IMR-90 (cell line): Measurements from ENCODE around the gene SNAPC2. TPM values are rescaled to one million over a fixed set of nuclear protein-coding genes. Genes with fewer than 3 reads are reported as not detected.

ENCODE experiments used
- ATAC-seq: fragments of 200-7000 bp; cut with Tn5 transposase; 2 replicates; pipeline ENCODE4 v1.9.1; 2020; ENCODE audit warnings: low read depth, mild to moderate bottlenecking, moderate library complexity
- BruUV-seq: library from RNA; stranded (reverse); fragments of 400-500 nt; replicated peaks from 2 replicates; lab custom pipeline; 2021; lab: Mats Ljungman, UMichigan
- CTCF ChIA-PET: fragments of 300-600 bp; formaldehyde crosslinking; extraction: SDS; loops from one replicate; lab custom pipeline; 2021; ENCODE audit warnings: antibody characterized with exemption; lab: Yijun Ruan, JAX
- POLR2A ChIA-PET: fragments of 300-600 bp; sonication (Branson Sonifier 250); formaldehyde crosslinking; loops from one replicate; lab custom pipeline; 2022; ENCODE audit warnings: antibody characterized with exemption; ENCODE audit not compliant: unreplicated experiment; lab: Charles Lee
- DNase-seq: peaks from one replicate; pipeline ENCODE4 v3.0.0; 2013
- H2AFZ ChIP-seq: replicated peaks from 2 replicates; pipeline ENCODE3; 2013; ENCODE audit warnings: low read length, mild to moderate bottlenecking; ENCODE audit not compliant: poor library complexity
- H2AK5ac ChIP-seq: 2 replicates; pipeline ENCODE4 v1.6.1; 2013; ENCODE audit warnings: low read depth, low read length, inconsistent platforms
- H2AK9ac ChIP-seq: replicated peaks from 2 replicates; pipeline ENCODE3; 2013; ENCODE audit warnings: mild to moderate bottlenecking, low read depth, low read length, moderate library complexity; ENCODE audit not compliant: poor library complexity
- H2BK120ac ChIP-seq: 2 replicates; pipeline ENCODE4 v1.6.1; 2013; ENCODE audit warnings: low read depth, low read length, inconsistent platforms
- H2BK15ac ChIP-seq: 3 replicates; pipeline ENCODE4 v1.6.1; 2013; ENCODE audit warnings: low read depth, low read length, inconsistent platforms
- H2BK20ac ChIP-seq: 2 replicates; pipeline ENCODE4 v1.6.1; 2013; ENCODE audit warnings: low read depth, mild to moderate bottlenecking, inconsistent platforms, low read length, moderate library complexity
- H2BK5ac ChIP-seq: 2 replicates; pipeline ENCODE4 v1.6.1; 2013; ENCODE audit warnings: mild to moderate bottlenecking, low read depth, low read length, inconsistent platforms; ENCODE audit not compliant: poor library complexity, severe bottlenecking
- H3K14ac ChIP-seq: replicated peaks from 2 replicates; pipeline ENCODE4 v1.6.1; 2013; ENCODE audit warnings: low read depth, low read length, inconsistent platforms
- H3K18ac ChIP-seq: 2 replicates; pipeline ENCODE4 v1.6.1; 2013; ENCODE audit warnings: low read depth, low read length, control low read depth
- H3K23ac ChIP-seq: 2 replicates; pipeline ENCODE4 v1.6.1; 2013; ENCODE audit warnings: low read depth, low read length, inconsistent platforms
- H3K27ac ChIP-seq: 2 replicates; pipeline ENCODE4 v1.5.1; 2013; ENCODE audit warnings: mild to moderate bottlenecking, control low read depth, low read length; ENCODE audit not compliant: insufficient read depth
- H3K27me3 ChIP-seq: 2 replicates; pipeline ENCODE4 v1.6.1; 2013; ENCODE audit warnings: low read length; ENCODE audit not compliant: control insufficient read depth, insufficient read depth
- H3K36me3 ChIP-seq: 2 replicates; pipeline ENCODE4 v1.6.1; 2013; ENCODE audit warnings: low read length, mixed read lengths; ENCODE audit not compliant: control insufficient read depth, insufficient read depth
- H3K4ac ChIP-seq: 2 replicates; pipeline ENCODE4 v1.6.1; 2013; ENCODE audit warnings: low read depth, low read length, inconsistent platforms
- H3K4me1 ChIP-seq: 2 replicates; pipeline ENCODE4 v1.6.1; 2013; ENCODE audit warnings: low read length, mixed read lengths; ENCODE audit not compliant: control insufficient read depth, insufficient read depth
- H3K4me2 ChIP-seq: 2 replicates; pipeline ENCODE4 v1.6.1; 2013; ENCODE audit warnings: low read depth, mild to moderate bottlenecking, control low read depth, low read length, moderate library complexity
- H3K4me3 ChIP-seq: 2 replicates; pipeline ENCODE4 v1.5.1; 2013; ENCODE audit warnings: low read depth, mild to moderate bottlenecking, control low read depth, low read length, moderate library complexity; ENCODE audit not compliant: insufficient read depth
- H3K56ac ChIP-seq: 2 replicates; pipeline ENCODE4 v1.6.1; 2013; ENCODE audit warnings: low read length, inconsistent platforms; ENCODE audit not compliant: insufficient read depth; ENCODE audit errors: extremely low read depth
- H3K79me1 ChIP-seq, 2 experiments: 2 replicates each; pipeline ENCODE4 v1.6.1; 2013; ENCODE audit warnings: low read length in 2 of 2, inconsistent platforms in 1 of 2, low read depth in 1 of 2
- H3K9ac ChIP-seq: 2 replicates; pipeline ENCODE4 v1.6.1; 2013; ENCODE audit warnings: low read depth, low read length, control low read depth
- H3K9me1 ChIP-seq: 2 replicates; pipeline ENCODE4 v1.6.1; 2013; ENCODE audit warnings: low read length, inconsistent platforms; ENCODE audit not compliant: insufficient read depth
- H3K9me3 ChIP-seq: 2 replicates; pipeline ENCODE4 v1.6.1; 2013; ENCODE audit warnings: low read length; ENCODE audit not compliant: control insufficient read depth, insufficient read depth
- H4K20me1 ChIP-seq: 2 replicates; pipeline ENCODE4 v1.6.1; 2013; ENCODE audit warnings: low read length, inconsistent platforms; ENCODE audit not compliant: insufficient read depth
- H4K5ac ChIP-seq: 2 replicates; pipeline ENCODE4 v1.6.1; 2013; ENCODE audit warnings: mild to moderate bottlenecking, low read depth, low read length, control low read depth
- H4K8ac ChIP-seq, 2 experiments: 2 replicates each; pipeline ENCODE4 v1.6.1; 2013; ENCODE audit warnings: low read depth in 2 of 2, low read length in 2 of 2, control low read depth in 1 of 2, inconsistent platforms in 1 of 2
- H4K91ac ChIP-seq: 2 replicates; pipeline ENCODE4 v1.6.1; 2013; ENCODE audit warnings: low read depth, low read length, inconsistent platforms; ENCODE audit not compliant: insufficient read depth
- FOS ChIP-seq: fragments of 150-350 bp; IDR thresholded peaks from 2 replicates; pipeline ENCODE4 v1.6.1; 2016; ENCODE audit warnings: low read depth, low read length
- MAFK ChIP-seq: IDR thresholded peaks from 2 replicates; pipeline ENCODE4 v1.6.1; 2012; ENCODE audit warnings: low read depth, low read length, improper control_type of control experiment
- MAZ ChIP-seq: IDR thresholded peaks from 2 replicates; pipeline ENCODE4 v1.6.1; 2012; ENCODE audit warnings: low read depth, mild to moderate bottlenecking, low read length, improper control_type of control experiment, moderate library complexity, borderline replicate concordance
- WGBS, 2 experiments: methylation state at CpG; one replicate each; pipeline versions ENCODE4 v1.1.5 to v1.1.7; 2013; ENCODE audit warnings: missing lambda C conversion rate in 2 of 2; ENCODE audit not compliant: insufficient read length in 1 of 2; ENCODE audit errors: extremely low coverage in 2 of 2; 5-methylcytosine and 5-hydroxymethylcytosine counted together
- dilution Hi-C: fragments of 300-500 bp; cut with HindIII; formaldehyde crosslinking; loops from one replicate; pipeline ENCODE4 v1.14.3; 2018; ENCODE audit warnings: low sequenced_read_pairs; ENCODE audit not compliant: unreplicated experiment
- in situ Hi-C: fragments of 300-500 bp; cut with MboI; formaldehyde crosslinking; loops from 3 replicates; pipeline ENCODE4 v1.14.3; 2019; ENCODE audit warnings: low sequenced_read_pairs, inconsistent platforms, mixed read lengths
- intact Hi-C: fragments of 100-400 bp; cut with micrococcal nuclease; formaldehyde crosslinking; loops from 2 replicates; pipeline ENCODE4 v1.10.0; 2022
- polyA plus RNA-seq, 3 experiments: library from polyadenylated mRNA; depleted of rRNA; stranded (reverse); fragments of >200 nt; gene quantifications; 2 replicates each; pipeline ENCODE4 v1.2.3, GENCODE V29; 2012; ENCODE audit warnings: low replicate concordance in 1 of 3
- total RNA-seq: library from RNA; depleted of rRNA; stranded (reverse); fragments of >200 nt; gene quantifications from 2 replicates; pipeline ENCODE4 v1.2.3, GENCODE V29; 2012

SNAPC2 gene
- total and polyA plus RNA-seq, 2 of the 4 experiments (the other 2 are of a cell fraction) = 12.5 to 29.2 TPM

- peaks cover 11% of the 10 kb centered on the region for H3K27me3 ChIP-seq
- no peak overlapping the region for H2BK15ac ChIP-seq
- H3K23ac ChIP-seq = no peak overlapping the region
- no peak overlapping the region for H4K8ac ChIP-seq
- 62% methylated on average over 11 of the region's 42 CpGs; no CpG with 5 or more reads in 1 of the 2 experiments for WGBS, 2 experiments
- no peak overlapping the region for H4K91ac ChIP-seq
- dilution Hi-C loops = no loop called here
- H3K9me3 ChIP-seq = no peaks in the 10 kb centered on the region
- H2BK120ac ChIP-seq = no peak overlapping the region
- H3K9me1 ChIP-seq = peaks cover 9% of the 10 kb centered on the region
- H4K5ac ChIP-seq = no peak overlapping the region
- DNase-seq (no peak), ATAC-seq (no peak)
- H3K18ac ChIP-seq = no peak overlapping the region
- H3K9ac ChIP-seq = no peak overlapping the region
- peaks cover 21% of the 10 kb centered on the region for H3K4me1 ChIP-seq
- H2AK9ac ChIP-seq = no peak overlapping the region
- intact Hi-C loops = no loop called here
- no peak overlapping the region for H3K27ac ChIP-seq
- ChIA-PET CTCF (interaction anchor here (1.7 kb wide), 1 partner anchor 15 kb away, joined by 6 read pairs; the partner anchor contains the start of gene MAP2K7), POLR2A (interaction anchor here (0.5 to 1.7 kb wide), 3 partner anchors 10 to 248 kb away, joined by 4 to 5 read pairs (median 4); partner anchors contain the start of gene MAP2K7)
- H3K36me3 ChIP-seq = peaks cover 7% of the 10 kb centered on the region; the same call in 1 of the 2 replicates
- no peak for TF ChIP-seq FOS
- TF ChIP-seq MAZ = no peak
- TF ChIP-seq MAFK = no peak
- no TSS peak for BruUV-seq
- no peak overlapping the region; the same call in 1 of the 2 replicates for H3K4me2 ChIP-seq
- in situ Hi-C loops = no loop called here
- no peak overlapping the region for H3K56ac ChIP-seq
- no peak overlapping the region for H2BK5ac ChIP-seq
- H2AK5ac ChIP-seq = no peak overlapping the region; the same call in 1 of the 2 replicates
- no peak overlapping the region for H3K4me3 ChIP-seq
- H3K4ac ChIP-seq = no peak overlapping the region
- no peak overlapping the region for H2AFZ ChIP-seq
- H4K20me1 ChIP-seq = peaks cover 11% of the 10 kb centered on the region
- no peak overlapping the region for H2BK20ac ChIP-seq
- peaks cover 0 to 19% of the 10 kb centered on the region in 2 experiments; a peak in 2 of 4 replicates for H3K79me1 ChIP-seq
- H3K14ac ChIP-seq = no peak overlapping the region; the same call in 1 of the 2 replicates
Measured at GRCh38 chr19:7918615-7919421, 1.3 kb upstream of the SNAPC2 start.
